SK-N-SH treated with all-trans-retinoic acid at 6 μM for 48 hours (cell line): ENCODE data around the gene CACNA2D4.

ENCODE experiments used
- ATAC-seq: fragments of 200-7000 bp; cut with Tn5 transposase; 3 replicates; pipeline ENCODE4 v1.9.1; 2020; ENCODE audit warnings: mild to moderate bottlenecking, moderate library complexity
- ARNTL ChIP-seq: fragments of 450-650 bp; formaldehyde crosslinking; IDR thresholded peaks from 2 replicates; pipeline ENCODE4 v1.5.0; 2020; ENCODE audit warnings: low read depth, mild to moderate bottlenecking, moderate library complexity, borderline replicate concordance
- BACH2 ChIP-seq: fragments of 250-450 bp; sonication (Bioruptor Pico); IDR thresholded peaks from 2 replicates; pipeline ENCODE4 v1.9.0; 2021; ENCODE audit warnings: mild to moderate bottlenecking, borderline replicate concordance
- CSDC2 ChIP-seq: fragments of 250-450 bp; sonication (Bioruptor Pico); IDR thresholded peaks from 2 replicates; pipeline ENCODE4 v1.5.0; 2020; ENCODE audit warnings: mild to moderate bottlenecking, moderate library complexity
- ESRRG ChIP-seq: fragments of 250-450 bp; sonication (Bioruptor Pico); IDR thresholded peaks from 2 replicates; pipeline ENCODE4 v1.6.1; 2021; ENCODE audit warnings: mild to moderate bottlenecking
- GLIS3 ChIP-seq: fragments of 250-450 bp; sonication (Bioruptor Pico); IDR thresholded peaks from 2 replicates; pipeline ENCODE4 v1.5.0; 2020; ENCODE audit warnings: mild to moderate bottlenecking, moderate library complexity
- ISL1 ChIP-seq: fragments of 250-450 bp; sonication (Bioruptor Pico); IDR thresholded peaks from 2 replicates; pipeline ENCODE4 v2.1.2; 2022; ENCODE audit warnings: mild to moderate bottlenecking, moderate library complexity
- OSR1 ChIP-seq: fragments of 250-450 bp; sonication (Bioruptor Pico); IDR thresholded peaks from 2 replicates; pipeline ENCODE4 v1.8.0; 2022; ENCODE audit warnings: moderate library complexity, mild to moderate bottlenecking, inconsistent platforms
- POU6F1 ChIP-seq: fragments of 250-450 bp; sonication (Bioruptor Pico); IDR thresholded peaks from 2 replicates; pipeline ENCODE4 v1.8.0; 2021; ENCODE audit warnings: low read depth, mild to moderate bottlenecking, moderate library complexity, borderline replicate concordance
- PPARA ChIP-seq: fragments of 250-450 bp; sonication (Bioruptor Pico); IDR thresholded peaks from 2 replicates; pipeline ENCODE4 v1.5.0; 2020; ENCODE audit warnings: mild to moderate bottlenecking, borderline replicate concordance
- RARB ChIP-seq: fragments of 250-450 bp; sonication (Bioruptor Pico); IDR thresholded peaks from 2 replicates; pipeline ENCODE4 v1.8.0; 2021; ENCODE audit warnings: mild to moderate bottlenecking, moderate library complexity
- SNAI2 ChIP-seq: fragments of 250-450 bp; sonication (Bioruptor Pico); IDR thresholded peaks from 2 replicates; pipeline ENCODE4 v1.5.0; 2020; ENCODE audit warnings: mild to moderate bottlenecking, moderate library complexity
- TCF4 ChIP-seq: fragments of 250-450 bp; sonication (Bioruptor Pico); IDR thresholded peaks from 2 replicates; pipeline ENCODE4 v1.8.0; 2021; ENCODE audit warnings: mild to moderate bottlenecking, moderate library complexity, borderline replicate concordance
- TOX ChIP-seq: fragments of 250-450 bp; sonication (Bioruptor Pico); IDR thresholded peaks from 2 replicates; pipeline ENCODE4 v1.8.0; 2021; ENCODE audit warnings: mild to moderate bottlenecking, moderate library complexity, borderline replicate concordance
- TSHZ2 ChIP-seq: fragments of 250-450 bp; sonication (Bioruptor Pico); IDR thresholded peaks from 2 replicates; pipeline ENCODE4 v1.5.0; 2020; ENCODE audit warnings: mild to moderate bottlenecking, moderate library complexity
- ZC3H10 ChIP-seq: fragments of 250-450 bp; sonication (Bioruptor Pico); IDR thresholded peaks from 2 replicates; pipeline ENCODE4 v1.5.1; 2021; ENCODE audit warnings: mild to moderate bottlenecking, moderate library complexity
- ZFP3 ChIP-seq: fragments of 250-450 bp; sonication (Bioruptor Pico); IDR thresholded peaks from 2 replicates; pipeline ENCODE4 v1.5.0; 2020; ENCODE audit warnings: mild to moderate bottlenecking, moderate library complexity
- ZFP30 ChIP-seq: fragments of 450-650 bp; formaldehyde crosslinking; IDR thresholded peaks from 2 replicates; pipeline ENCODE4 v1.5.0; 2022; ENCODE audit warnings: mild to moderate bottlenecking, moderate library complexity
- ZNF565 ChIP-seq: fragments of 450-650 bp; formaldehyde crosslinking; conservative IDR thresholded peaks from 2 replicates; pipeline ENCODE4 v1.5.0; 2020; ENCODE audit warnings: low read depth, mild to moderate bottlenecking, moderate library complexity
- ZNF70 ChIP-seq: fragments of 450-650 bp; formaldehyde crosslinking; IDR thresholded peaks from 2 replicates; pipeline ENCODE4 v1.5.0; 2020; ENCODE audit warnings: mild to moderate bottlenecking, moderate library complexity
- ZNF8 ChIP-seq: fragments of 450-650 bp; formaldehyde crosslinking; IDR thresholded peaks from 2 replicates; pipeline ENCODE4 v1.5.0; 2020; ENCODE audit warnings: mild to moderate bottlenecking, moderate library complexity
- TF ChIP-seq, protein P1 (sequence below): fragments of 250-450 bp; sonication (Bioruptor Pico); IDR thresholded peaks from 2 replicates; pipeline ENCODE4 v1.5.1; 2021; ENCODE audit warnings: mild to moderate bottlenecking, moderate library complexity
- TF ChIP-seq, protein P2 (sequence below): fragments of 250-450 bp; sonication (Bioruptor Pico); IDR thresholded peaks from 2 replicates; pipeline ENCODE4 v1.8.0; 2020; ENCODE audit warnings: mild to moderate bottlenecking, moderate library complexity, borderline replicate concordance

Gene CACNA2D4

GRCh38 chr12:1792406-1792805, 126.0 kb downstream of the CACNA2D4 start:
- no peak for TF ChIP-seq OSR1 (CRISPR knock-in tag)
- no peak for TF ChIP-seq BACH2
- TF ChIP-seq ZNF70, result no peak
- TF ChIP-seq, protein P1, sequence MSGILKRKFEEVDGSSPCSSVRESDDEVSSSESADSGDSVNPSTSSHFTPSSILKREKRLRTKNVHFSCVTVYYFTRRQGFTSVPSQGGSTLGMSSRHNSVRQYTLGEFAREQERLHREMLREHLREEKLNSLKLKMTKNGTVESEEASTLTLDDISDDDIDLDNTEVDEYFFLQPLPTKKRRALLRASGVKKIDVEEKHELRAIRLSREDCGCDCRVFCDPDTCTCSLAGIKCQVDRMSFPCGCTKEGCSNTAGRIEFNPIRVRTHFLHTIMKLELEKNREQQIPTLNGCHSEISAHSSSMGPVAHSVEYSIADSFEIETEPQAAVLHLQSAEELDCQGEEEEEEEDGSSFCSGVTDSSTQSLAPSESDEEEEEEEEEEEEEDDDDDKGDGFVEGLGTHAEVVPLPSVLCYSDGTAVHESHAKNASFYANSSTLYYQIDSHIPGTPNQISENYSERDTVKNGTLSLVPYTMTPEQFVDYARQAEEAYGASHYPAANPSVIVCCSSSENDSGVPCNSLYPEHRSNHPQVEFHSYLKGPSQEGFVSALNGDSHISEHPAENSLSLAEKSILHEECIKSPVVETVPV (CRISPR knock-in tag), result no peak
- no peak for TF ChIP-seq PPARA (CRISPR knock-in tag)
- TF ChIP-seq ZNF565 (CRISPR knock-in tag), result no peak
- no peak for TF ChIP-seq ARNTL (CRISPR knock-in tag)
- TF ChIP-seq TCF4 (CRISPR knock-in tag), result no peak

GRCh38 chr12:1791104-1791841, 127.2 kb downstream of the CACNA2D4 start:
- no peak for TF ChIP-seq ZNF565 (CRISPR knock-in tag)
- ATAC-seq, result peak; percentile 46; the same call in 2 of the 3 replicates

More at GRCh38 chr12:1792406-1792805, 126.0 kb downstream of the CACNA2D4 start:
- no peak for ATAC-seq

- no peak for TF ChIP-seq ESRRG (CRISPR knock-in tag)
- TF ChIP-seq ZFP3 (CRISPR knock-in tag), result no peak
- TF ChIP-seq ZNF70, result no peak
- no peak for TF ChIP-seq BACH2
- no peak for TF ChIP-seq ARNTL (CRISPR knock-in tag)
- no peak for TF ChIP-seq TOX (CRISPR knock-in tag)
- TF ChIP-seq ZC3H10 (CRISPR knock-in tag), result no peak
- TF ChIP-seq ZNF8 (CRISPR knock-in tag), result no peak
- no peak for TF ChIP-seq RARB
- no peak for ATAC-seq
Measured at GRCh38 chr12:1790444-1790843, 128.0 kb downstream of the CACNA2D4 start.

GRCh38 chr12:1787714-1788113, 130.7 kb downstream of the CACNA2D4 start:
- TF ChIP-seq TSHZ2 (CRISPR knock-in tag) (no peak), OSR1 (CRISPR knock-in tag) (no peak), ZNF70 (no peak), ISL1 (CRISPR knock-in tag) (no peak), ZNF8 (CRISPR knock-in tag) (no peak), PPARA (CRISPR knock-in tag) (no peak), SNAI2 (no peak), CSDC2 (CRISPR knock-in tag) (no peak)
- TF ChIP-seq, protein P2, sequence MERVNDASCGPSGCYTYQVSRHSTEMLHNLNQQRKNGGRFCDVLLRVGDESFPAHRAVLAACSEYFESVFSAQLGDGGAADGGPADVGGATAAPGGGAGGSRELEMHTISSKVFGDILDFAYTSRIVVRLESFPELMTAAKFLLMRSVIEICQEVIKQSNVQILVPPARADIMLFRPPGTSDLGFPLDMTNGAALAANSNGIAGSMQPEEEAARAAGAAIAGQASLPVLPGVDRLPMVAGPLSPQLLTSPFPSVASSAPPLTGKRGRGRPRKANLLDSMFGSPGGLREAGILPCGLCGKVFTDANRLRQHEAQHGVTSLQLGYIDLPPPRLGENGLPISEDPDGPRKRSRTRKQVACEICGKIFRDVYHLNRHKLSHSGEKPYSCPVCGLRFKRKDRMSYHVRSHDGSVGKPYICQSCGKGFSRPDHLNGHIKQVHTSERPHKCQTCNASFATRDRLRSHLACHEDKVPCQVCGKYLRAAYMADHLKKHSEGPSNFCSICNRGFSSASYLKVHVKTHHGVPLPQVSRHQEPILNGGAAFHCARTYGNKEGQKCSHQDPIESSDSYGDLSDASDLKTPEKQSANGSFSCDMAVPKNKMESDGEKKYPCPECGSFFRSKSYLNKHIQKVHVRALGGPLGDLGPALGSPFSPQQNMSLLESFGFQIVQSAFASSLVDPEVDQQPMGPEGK (CRISPR knock-in tag), result no peak
- ATAC-seq, result no peak

DNA sequence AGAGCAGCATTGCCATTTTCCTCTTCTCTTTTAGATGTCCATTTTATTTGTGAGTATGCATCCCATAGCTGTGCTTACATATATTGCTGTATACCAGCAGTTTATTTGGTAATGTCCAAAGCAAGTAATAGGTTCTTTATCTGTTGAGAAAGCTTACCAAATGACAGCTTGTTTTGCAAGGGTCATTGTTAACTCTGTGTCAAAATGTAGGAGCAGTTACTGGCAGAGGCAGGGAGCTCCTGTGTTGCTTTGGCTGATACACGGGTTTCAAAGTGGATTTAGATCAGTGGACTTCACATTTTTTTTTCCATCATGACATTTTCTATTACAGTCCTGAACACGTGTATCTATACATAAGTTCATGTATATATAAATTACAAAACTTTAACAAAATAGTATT, 136.2 kb downstream of the CACNA2D4 start:
- TF ChIP-seq ZNF565 (CRISPR knock-in tag) (no peak), ZNF8 (CRISPR knock-in tag) (no peak), OSR1 (CRISPR knock-in tag) (no peak), CSDC2 (CRISPR knock-in tag) (no peak), RARB (no peak), PPARA (CRISPR knock-in tag) (no peak), GLIS3 (CRISPR knock-in tag) (no peak), BACH2 (no peak), ESRRG (CRISPR knock-in tag) (no peak), ZC3H10 (CRISPR knock-in tag) (no peak), ZFP30 (CRISPR knock-in tag) (no peak), ZNF70 (no peak), POU6F1 (CRISPR knock-in tag) (no peak)
- TF ChIP-seq, protein P2 (CRISPR knock-in tag), result no peak

More for the DNA sequence above, 136.2 kb downstream of the CACNA2D4 start:
- no peak for ATAC-seq
